ENCODE measurements around the gene CCDC40.

The CCDC40 gene

DNA sequence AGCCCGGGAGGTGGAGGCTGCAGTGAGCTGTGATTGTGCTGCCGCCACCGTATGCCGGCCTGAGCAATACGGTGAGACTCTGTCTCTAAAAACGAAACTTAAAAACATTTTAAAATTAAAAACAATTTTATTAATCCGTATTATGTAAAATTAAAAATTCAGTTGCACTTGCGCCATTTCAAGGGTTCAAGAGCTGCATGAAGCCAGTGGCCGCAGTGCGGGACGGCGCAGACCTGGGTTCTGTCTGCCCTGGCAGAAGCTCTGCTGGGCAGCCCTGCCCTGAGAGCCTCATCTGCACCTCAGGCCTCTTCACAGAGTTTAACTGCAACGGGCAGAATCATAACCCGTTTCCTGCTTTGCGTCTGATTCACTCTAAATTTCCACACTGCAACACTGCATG is 32.5 kb upstream of the CCDC40 start:
- peaks cover 5% of the 10 kb centered on the region for H3K9me3 ChIP-seq (ENCODE audit: severe bottlenecking)
- H3K36me3 ChIP-seq, result peaks cover 81% of the 10 kb centered on the region
- no peaks in the 10 kb centered on the region for H3K27me3 ChIP-seq (ENCODE audit: insufficient read depth, low read depth, severe bottlenecking)
- no peak overlapping the region for H3K27ac ChIP-seq
- DNase-seq, result no peak
- TF ChIP-seq, protein P1, sequence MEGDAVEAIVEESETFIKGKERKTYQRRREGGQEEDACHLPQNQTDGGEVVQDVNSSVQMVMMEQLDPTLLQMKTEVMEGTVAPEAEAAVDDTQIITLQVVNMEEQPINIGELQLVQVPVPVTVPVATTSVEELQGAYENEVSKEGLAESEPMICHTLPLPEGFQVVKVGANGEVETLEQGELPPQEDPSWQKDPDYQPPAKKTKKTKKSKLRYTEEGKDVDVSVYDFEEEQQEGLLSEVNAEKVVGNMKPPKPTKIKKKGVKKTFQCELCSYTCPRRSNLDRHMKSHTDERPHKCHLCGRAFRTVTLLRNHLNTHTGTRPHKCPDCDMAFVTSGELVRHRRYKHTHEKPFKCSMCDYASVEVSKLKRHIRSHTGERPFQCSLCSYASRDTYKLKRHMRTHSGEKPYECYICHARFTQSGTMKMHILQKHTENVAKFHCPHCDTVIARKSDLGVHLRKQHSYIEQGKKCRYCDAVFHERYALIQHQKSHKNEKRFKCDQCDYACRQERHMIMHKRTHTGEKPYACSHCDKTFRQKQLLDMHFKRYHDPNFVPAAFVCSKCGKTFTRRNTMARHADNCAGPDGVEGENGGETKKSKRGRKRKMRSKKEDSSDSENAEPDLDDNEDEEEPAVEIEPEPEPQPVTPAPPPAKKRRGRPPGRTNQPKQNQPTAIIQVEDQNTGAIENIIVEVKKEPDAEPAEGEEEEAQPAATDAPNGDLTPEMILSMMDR (IDR thresholded peaks at IDR 0.05; ENCODE audit: low read depth, low read length), result no peak
- no peak overlapping the region for H3K4me3 ChIP-seq (ENCODE audit: low read depth, low read length)

DNA sequence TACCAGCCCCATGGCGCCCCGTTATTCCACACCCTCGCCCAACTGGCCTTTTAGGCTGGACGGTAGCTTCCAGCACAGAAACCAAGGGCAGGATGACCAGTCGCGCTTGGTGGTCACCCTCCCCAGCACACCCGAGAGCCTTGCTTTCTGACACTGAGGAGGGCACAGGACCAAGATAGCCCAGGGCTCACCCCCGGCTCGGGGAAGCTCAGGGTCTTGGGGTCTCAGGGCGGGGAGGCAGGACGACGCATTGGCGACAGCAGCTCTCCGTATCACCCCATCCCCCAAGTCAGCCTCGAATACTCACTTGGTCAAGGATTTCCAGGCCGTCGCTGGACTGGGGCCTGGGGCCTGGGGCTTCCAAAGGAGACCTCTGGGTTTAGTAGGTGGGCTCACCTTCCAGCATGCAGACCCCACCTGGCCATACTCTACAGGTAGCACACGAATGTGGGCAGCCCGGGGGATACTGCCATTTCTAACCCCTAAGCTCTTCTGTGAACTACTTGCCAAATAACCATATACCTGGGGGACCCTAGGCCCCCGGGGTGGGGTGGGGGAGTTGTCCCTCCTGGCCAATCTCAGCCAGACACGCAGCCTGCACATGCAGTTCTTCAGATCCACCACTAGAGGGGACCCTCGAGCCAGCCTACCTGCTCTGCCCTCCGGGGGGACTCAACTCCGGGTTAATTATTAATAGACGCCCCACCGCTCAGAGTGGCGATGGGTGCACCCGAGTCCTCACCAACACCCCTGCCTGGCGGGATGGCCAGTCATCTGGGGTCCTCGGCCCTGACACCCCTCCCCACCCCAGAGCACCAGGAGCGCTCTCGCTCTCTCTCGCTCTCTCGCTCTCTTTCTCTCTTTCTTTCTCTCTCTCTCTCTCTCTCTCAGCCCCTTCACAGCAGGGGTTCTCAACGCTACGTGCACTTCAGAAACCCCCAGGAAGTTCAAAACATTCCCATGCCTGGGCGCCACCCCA is 30.8 kb upstream of the CCDC40 start:
- peak; percentile 77 for DNase-seq
- Histone ChIP-seq H3K9me3 (ENCODE audit: severe bottlenecking) (peaks cover 2% of the 10 kb centered on the region), H3K27me3 (ENCODE audit: insufficient read depth, low read depth, severe bottlenecking) (no peaks in the 10 kb centered on the region), H3K36me3 (peaks cover 86% of the 10 kb centered on the region), H3K4me3 (ENCODE audit: low read depth, low read length) (no peak overlapping the region), H3K27ac (peak overlapping the region; percentile 66)
- TF ChIP-seq, protein P1 (IDR thresholded peaks at IDR 0.05; ENCODE audit: low read depth, low read length), result peak; percentile 97

DNA sequence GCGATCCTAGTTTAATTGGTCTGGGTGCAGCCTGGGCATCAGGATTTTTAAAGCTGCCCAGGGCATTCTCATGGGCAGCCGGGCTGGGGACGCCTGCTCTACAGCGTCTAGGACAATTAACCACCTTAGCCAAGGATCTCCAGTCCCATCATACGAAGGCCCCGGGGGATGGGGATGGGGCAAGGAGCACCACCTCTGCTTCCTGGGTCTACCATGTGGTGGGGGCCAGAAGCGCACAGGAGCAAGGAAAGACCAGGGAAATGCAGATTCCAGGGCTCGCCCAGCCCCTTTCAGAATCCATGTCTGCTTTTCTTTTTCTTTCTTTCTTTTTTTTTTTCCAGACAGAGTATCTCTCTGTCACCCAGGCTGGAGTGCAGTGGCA is 30.1 kb upstream of the CCDC40 start:
- Histone ChIP-seq H3K36me3 (peaks cover 87% of the 10 kb centered on the region), H3K9me3 (ENCODE audit: severe bottlenecking) (no peaks in the 10 kb centered on the region), H3K27me3 (ENCODE audit: insufficient read depth, low read depth, severe bottlenecking) (no peaks in the 10 kb centered on the region), H3K4me3 (ENCODE audit: low read depth, low read length) (no peak overlapping the region), H3K27ac (peak overlapping the region; percentile 66)
- no peak for DNase-seq
- TF ChIP-seq, protein P1 (IDR thresholded peaks at IDR 0.05; ENCODE audit: low read depth, low read length), result no peak

DNA sequence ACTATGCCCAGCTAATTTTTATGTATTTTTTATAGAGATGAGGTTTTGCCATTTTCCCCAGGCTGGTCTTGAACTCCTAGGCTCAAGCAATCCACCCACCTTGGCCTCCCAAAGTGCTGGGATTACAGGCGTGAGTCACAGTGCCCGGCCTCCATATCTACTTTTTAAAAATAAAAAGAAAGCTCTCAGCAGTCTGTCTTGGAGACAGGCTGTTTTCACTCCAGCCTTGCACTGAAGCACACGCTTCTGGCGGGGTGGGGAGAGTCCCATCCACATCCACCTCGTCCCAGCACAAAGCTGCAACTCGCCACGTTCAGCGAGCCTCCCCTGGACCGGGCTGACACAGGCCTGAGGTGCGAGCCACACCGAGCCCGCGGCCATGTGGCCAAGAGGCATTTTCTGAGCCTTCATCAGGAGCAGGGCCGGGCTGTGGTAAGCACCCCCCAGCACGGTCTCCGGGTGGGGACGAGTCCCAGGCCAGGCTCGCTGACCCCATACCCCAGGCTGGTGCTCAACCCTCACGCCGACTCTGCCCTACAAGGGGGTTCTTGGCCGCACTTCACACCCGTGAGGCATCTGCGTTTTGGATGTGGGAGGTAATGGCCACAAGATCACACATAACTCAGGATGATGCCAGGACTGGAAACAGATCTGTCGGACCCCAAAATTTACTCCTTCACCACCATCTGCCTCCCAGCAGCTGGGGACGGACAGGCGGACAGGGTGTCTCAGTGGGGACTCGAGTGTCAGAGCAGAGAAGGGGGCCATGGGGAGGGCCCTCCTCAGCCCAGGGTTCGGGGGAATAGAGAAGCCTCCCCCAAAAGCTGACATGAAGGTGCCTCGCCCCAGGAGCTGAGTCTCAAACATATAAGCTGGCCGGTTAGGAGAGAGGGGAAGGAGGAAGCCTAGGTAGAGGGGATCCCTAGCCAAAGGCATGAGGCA is 29.4 kb upstream of the CCDC40 start:
- H3K27ac ChIP-seq, result peak overlapping the region; percentile 18
- no peaks in the 10 kb centered on the region for H3K9me3 ChIP-seq (ENCODE audit: severe bottlenecking)
- H3K4me3 ChIP-seq (ENCODE audit: low read depth, low read length), result no peak overlapping the region
- no peak for DNase-seq
- H3K36me3 ChIP-seq, result peaks cover 91% of the 10 kb centered on the region
- H3K27me3 ChIP-seq (ENCODE audit: insufficient read depth, low read depth, severe bottlenecking), result no peaks in the 10 kb centered on the region
- TF ChIP-seq, protein P1 (IDR thresholded peaks at IDR 0.05; ENCODE audit: low read depth, low read length), result no peak

DNA sequence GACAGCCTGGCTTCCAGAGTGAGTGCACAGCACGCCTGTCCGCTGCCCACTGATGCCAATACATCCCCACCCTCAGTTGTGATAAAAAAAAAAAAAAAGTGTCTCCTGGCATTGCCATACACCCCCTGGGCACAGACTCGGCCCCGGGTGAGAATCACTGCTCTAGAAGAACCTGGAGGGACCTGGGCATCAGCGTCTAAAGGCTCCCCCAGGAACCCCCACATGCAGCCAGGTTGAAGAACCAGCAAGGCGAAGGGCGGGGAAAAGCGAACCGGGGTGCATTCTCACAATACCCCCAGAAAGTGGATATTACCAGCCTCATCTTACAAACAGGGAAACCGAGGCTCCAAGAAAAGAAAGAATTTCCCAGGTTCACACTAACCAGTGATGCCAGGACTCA is 28.5 kb upstream of the CCDC40 start:
- peaks cover 91% of the 10 kb centered on the region for H3K36me3 ChIP-seq
- H3K27ac ChIP-seq, result peak overlapping the region; percentile 22
- no peak overlapping the region for H3K4me3 ChIP-seq (ENCODE audit: low read depth, low read length)
- TF ChIP-seq, protein P1 (IDR thresholded peaks at IDR 0.05; ENCODE audit: low read depth, low read length), result no peak
- no peaks in the 10 kb centered on the region for H3K27me3 ChIP-seq (ENCODE audit: insufficient read depth, low read depth, severe bottlenecking)
- DNase-seq, result no peak
- no peaks in the 10 kb centered on the region for H3K9me3 ChIP-seq (ENCODE audit: severe bottlenecking)
